CD14-positive monocyte (primary cell): ENCODE results near the gene GTF2H2C. TPM values are rescaled to one million over a fixed set of nuclear protein-coding genes. Genes with fewer than 3 reads are reported as not detected.
"Not testable (repeated sequence)": the region's sequence is repeated elsewhere in the genome, so short reads cannot be mapped to it uniquely, and the experiment has no call there.

Experiments used
- DNase-seq, 3 donors: peaks; one replicate each; pipeline ENCODE4 v3.0.0-alpha.2; 2011 to 2022
- H2AFZ ChIP-seq: 2 replicates; pipeline ENCODE4 v1.6.0; 2012; ENCODE audit warnings: mild to moderate bottlenecking, low read depth, low read length, inconsistent platforms; ENCODE audit not compliant: insufficient read depth, poor library complexity, severe bottlenecking
- H3K27ac ChIP-seq, 2 donors: 1 replicate in 1 of 2; 2 replicates in 1 of 2; pipeline ENCODE4 v1.5.1; 2012 to 2013; ENCODE audit warnings: low read length in 2 of 2, control low read depth in 1 of 2, inconsistent platforms in 1 of 2, low read depth in 1 of 2, mild to moderate bottlenecking in 1 of 2
- H3K27me3 ChIP-seq, 2 donors: one replicate each; pipeline versions ENCODE4 v1.6.0 to v1.6.1; 2011 to 2013; ENCODE audit warnings: low read length in 2 of 2; ENCODE audit not compliant: control insufficient read depth in 2 of 2, insufficient read depth in 2 of 2
- H3K36me3 ChIP-seq, 2 donors: replicated peaks in 1 of 2; 1 replicate in 1 of 2; 2 replicates in 1 of 2; pipeline versions ENCODE4 v1.5.1 to v1.6.1; 2012 to 2013; ENCODE audit warnings: low read length in 2 of 2, control low read depth in 1 of 2, inconsistent platforms in 1 of 2, mild to moderate bottlenecking in 1 of 2; ENCODE audit not compliant: insufficient read depth in 2 of 2, control insufficient read depth in 1 of 2
- H3K4me1 ChIP-seq, 2 donors: 1 replicate in 1 of 2; 2 replicates in 1 of 2; pipeline versions ENCODE4 v1.5.1 to v1.6.1; 2012 to 2013; ENCODE audit warnings: low read length in 2 of 2, control low read depth in 1 of 2, inconsistent platforms in 1 of 2, mild to moderate bottlenecking in 1 of 2, moderate library complexity in 1 of 2; ENCODE audit not compliant: insufficient read depth in 2 of 2, control insufficient read depth in 1 of 2
- H3K4me2 ChIP-seq: replicated peaks from 2 replicates; pipeline ENCODE3; 2012; ENCODE audit warnings: low read length, moderate library complexity, mild to moderate bottlenecking; ENCODE audit not compliant: poor library complexity, severe bottlenecking; ENCODE audit errors: extremely low read depth
- H3K4me3 ChIP-seq, 3 experiments: fragments of 200-600 bp in 1 of 3; sonication (generic) in 1 of 3; replicated peaks in 1 of 3; 1 replicate in 2 of 3; 2 replicates in 1 of 3; pipeline ENCODE4 v1.5.1; 2011 to 2013; ENCODE audit warnings: low read length in 3 of 3, mild to moderate bottlenecking in 3 of 3, control low read depth in 2 of 3, low read depth in 2 of 3, inconsistent platforms in 1 of 3, moderate library complexity in 1 of 3
- H3K79me2 ChIP-seq: 2 replicates; pipeline ENCODE4 v1.6.0; 2012; ENCODE audit warnings: mild to moderate bottlenecking, control low read depth, inconsistent platforms, low read length, moderate library complexity; ENCODE audit not compliant: insufficient read depth
- H3K9ac ChIP-seq: 2 replicates; pipeline ENCODE4 v1.6.0; 2017; ENCODE audit warnings: low read length, mild to moderate bottlenecking; ENCODE audit not compliant: insufficient read depth, poor library complexity, severe bottlenecking
- H3K9me3 ChIP-seq, 2 donors: replicated peaks in 1 of 2; 1 replicate in 1 of 2; 2 replicates in 1 of 2; pipeline versions ENCODE4 v1.5.1 to v1.6.1; 2012 to 2013; ENCODE audit warnings: low read length in 2 of 2, control low read depth in 1 of 2; ENCODE audit not compliant: control insufficient read depth in 1 of 2, insufficient read depth in 1 of 2
- H4K20me1 ChIP-seq: 2 replicates; pipeline ENCODE4 v1.6.0; 2012; ENCODE audit warnings: mild to moderate bottlenecking, low read length, control low read depth, moderate library complexity; ENCODE audit not compliant: insufficient read depth
- H3K27ac Mint-ChIP-seq, 7 donors: one replicate each; pipeline ENCODE4 v1.8.0; 2020; ENCODE audit warnings: mild to moderate bottlenecking in 7 of 7, mixed read lengths in 7 of 7, moderate library complexity in 6 of 7, inconsistent platforms in 2 of 7
- H3K27me3 Mint-ChIP-seq, 3 donors: one replicate each; pipeline ENCODE4 v1.8.0; 2021 to 2022; ENCODE audit warnings: low read depth in 3 of 3, mild to moderate bottlenecking in 3 of 3, mixed read lengths in 3 of 3, moderate library complexity in 3 of 3, inconsistent platforms in 1 of 3
- H3K36me3 Mint-ChIP-seq, 2 donors: one replicate each; pipeline ENCODE4 v1.8.0; 2020; ENCODE audit warnings: mixed read lengths in 2 of 2, inconsistent platforms in 1 of 2, mild to moderate bottlenecking in 1 of 2
- H3K4me1 Mint-ChIP-seq: one replicate; pipeline ENCODE4 v1.8.0; 2020; ENCODE audit warnings: mild to moderate bottlenecking, mixed read lengths
- H3K4me3 Mint-ChIP-seq, 2 donors: one replicate each; pipeline ENCODE4 v1.8.0; 2020; ENCODE audit warnings: mild to moderate bottlenecking in 2 of 2, mixed read lengths in 2 of 2, moderate library complexity in 1 of 2
- H3K9me3 Mint-ChIP-seq, 7 donors: one replicate each; pipeline ENCODE4 v1.8.0; 2020 to 2022; ENCODE audit warnings: mixed read lengths in 7 of 7, mild to moderate bottlenecking in 6 of 7, moderate library complexity in 6 of 7, inconsistent platforms in 2 of 7
- WGBS: methylation state at CpG from one replicate; pipeline ENCODE4 v1.1.5; 2013; ENCODE audit warnings: missing lambda C conversion rate; ENCODE audit not compliant: insufficient coverage; 5-methylcytosine and 5-hydroxymethylcytosine counted together
- intact Hi-C, 2 donors: fragments of 100-400 bp; cut with micrococcal nuclease; formaldehyde crosslinking; loops; one replicate each; pipeline versions ENCODE4 v1.15.0 to v1.15.1; 2023
- polyA plus RNA-seq, 3 donors: library from polyadenylated mRNA; depleted of rRNA in 1 of 3; unstranded in 2 of 3; stranded (reverse) in 1 of 3; fragments of 300-500 nt in 2 of 3; fragments of >200 nt in 1 of 3; fragmentation: Illumina TruSeq in 2 of 3; gene quantifications; 1 replicate in 2 of 3; 2 replicates in 1 of 3; pipeline ENCODE4 v1.2.3, GENCODE V29; 2012 to 2021

GTF2H2C gene
- polyA plus RNA-seq, 3 donors: 11.0 to 14.4 (median 13.5) TPM

- peak overlapping the region; percentile 73 to 83 for H3K4me3 Mint-ChIP-seq
- intact Hi-C loops: not testable (repeated sequence)
These were observed 46.8 kb downstream of the GTF2H2C start for GRCh38 chr5:69606839-69607238.

GRCh38 chr5:69607750-69608149 lies 47.8 kb downstream of the GTF2H2C start:
- H3K9ac ChIP-seq, intact Hi-C loops, H3K4me3 ChIP-seq, H3K36me3 ChIP-seq, H3K27ac ChIP-seq, H3K4me3 Mint-ChIP-seq, DNase-seq, H3K9me3 Mint-ChIP-seq, H3K36me3 Mint-ChIP-seq, H3K4me1 Mint-ChIP-seq, H3K9me3 ChIP-seq, H2AFZ ChIP-seq, H3K4me2 ChIP-seq, H3K27me3 ChIP-seq, H3K79me2 ChIP-seq, H3K27me3 Mint-ChIP-seq, H4K20me1 ChIP-seq, H3K27ac Mint-ChIP-seq: not testable (repeated sequence)
- peaks cover 0 to 10% of the 10 kb centered on the region in 2 donors for H3K4me1 ChIP-seq
- no CpG with 5 or more reads among the region's 1 CpG for WGBS

More at GRCh38 chr5:69606839-69607238, 46.8 kb downstream of the GTF2H2C start:
- not testable (repeated sequence) for H3K27me3 Mint-ChIP-seq, H3K27me3 ChIP-seq, H3K27ac ChIP-seq, H3K4me1 Mint-ChIP-seq, H3K9me3 Mint-ChIP-seq, H3K36me3 ChIP-seq, DNase-seq, H3K9ac ChIP-seq, H3K36me3 Mint-ChIP-seq, H3K9me3 ChIP-seq, H2AFZ ChIP-seq, H4K20me1 ChIP-seq, H3K79me2 ChIP-seq
- peak overlapping the region in 2 of 3 experiments; percentile 17 to 47 for H3K4me3 ChIP-seq
- H3K4me2 ChIP-seq: peak overlapping the region; percentile 41
- peak overlapping the region in 6 of 7 donors; percentile 78 to 89 (median 84) for H3K27ac Mint-ChIP-seq
- H3K4me1 ChIP-seq: peaks cover 0 to 12% of the 10 kb centered on the region in 2 donors
- no CpG with 5 or more reads among the region's 6 CpGs for WGBS

- WGBS: no CpG with 5 or more reads among the region's 6 CpGs
- H3K27me3 ChIP-seq, H3K79me2 ChIP-seq, H3K36me3 ChIP-seq, H3K27ac ChIP-seq, DNase-seq, H3K4me1 Mint-ChIP-seq, H3K36me3 Mint-ChIP-seq, H3K9me3 ChIP-seq, H3K9me3 Mint-ChIP-seq, H3K27ac Mint-ChIP-seq, H3K4me3 Mint-ChIP-seq, intact Hi-C loops, H3K27me3 Mint-ChIP-seq, H3K4me2 ChIP-seq, H3K4me3 ChIP-seq, H3K9ac ChIP-seq, H2AFZ ChIP-seq, H4K20me1 ChIP-seq, H3K4me1 ChIP-seq: not testable (repeated sequence)
These were observed 49.0 kb downstream of the GTF2H2C start for GRCh38 chr5:69608861-69609496.

GRCh38 chr5:69614843-69615242 lies 54.9 kb downstream of the GTF2H2C start:
- H3K36me3 Mint-ChIP-seq, H3K4me3 ChIP-seq, H2AFZ ChIP-seq, H3K27me3 Mint-ChIP-seq, H3K9ac ChIP-seq, H3K4me1 Mint-ChIP-seq, H4K20me1 ChIP-seq, H3K27me3 ChIP-seq, DNase-seq, H3K79me2 ChIP-seq, H3K9me3 ChIP-seq, H3K27ac Mint-ChIP-seq, H3K36me3 ChIP-seq, H3K4me1 ChIP-seq, H3K9me3 Mint-ChIP-seq, intact Hi-C loops, H3K4me2 ChIP-seq, H3K4me3 Mint-ChIP-seq, H3K27ac ChIP-seq: not testable (repeated sequence)
- WGBS: no CpG with 5 or more reads among the region's 7 CpGs
